HUES64 (cell line): ENCODE data around the gene SELENOS. TPM values are rescaled to one million over a fixed set of nuclear protein-coding genes. Genes with fewer than 3 reads are reported as not detected.

Source experiments
- H3K27ac ChIP-seq: 2 replicates; pipeline ENCODE4 v1.7.0; 2013; ENCODE audit warnings: low read depth, low read length, inconsistent platforms
- H3K27me3 ChIP-seq: 2 replicates; pipeline ENCODE4 v1.6.1; 2013; ENCODE audit warnings: mild to moderate bottlenecking, low read length; ENCODE audit not compliant: insufficient read depth
- H3K36me3 ChIP-seq: 2 replicates; pipeline ENCODE4 v1.6.1; 2013; ENCODE audit warnings: mild to moderate bottlenecking, low read length; ENCODE audit not compliant: insufficient read depth
- H3K4me1 ChIP-seq: 2 replicates; pipeline ENCODE4 v1.6.1; 2013; ENCODE audit warnings: mild to moderate bottlenecking, low read length, moderate library complexity; ENCODE audit not compliant: insufficient read depth
- H3K4me3 ChIP-seq: 2 replicates; pipeline ENCODE4 v1.5.1; 2013; ENCODE audit warnings: mild to moderate bottlenecking, low read length, moderate library complexity
- H3K9ac ChIP-seq: 2 replicates; pipeline ENCODE4 v1.6.1; 2013; ENCODE audit warnings: mild to moderate bottlenecking, low read depth, low read length
- H3K9me3 ChIP-seq: 2 replicates; pipeline ENCODE4 v1.6.1; 2013; ENCODE audit warnings: low read depth, low read length; ENCODE audit not compliant: insufficient read depth
- WGBS: fragments of 150-250, 120-280 bp; methylation state at CpG from one replicate; pipeline ENCODE4 v1.1.7; 2013; ENCODE audit warnings: missing lambda C conversion rate; 5-methylcytosine and 5-hydroxymethylcytosine counted together
- polyA plus RNA-seq, 2 experiments: library from polyadenylated mRNA; stranded (reverse); fragments of 50-300 nt; gene quantifications; one replicate each; pipeline ENCODE4 v1.2.3, GENCODE V29; 2013

The SELENOS gene, protein sequence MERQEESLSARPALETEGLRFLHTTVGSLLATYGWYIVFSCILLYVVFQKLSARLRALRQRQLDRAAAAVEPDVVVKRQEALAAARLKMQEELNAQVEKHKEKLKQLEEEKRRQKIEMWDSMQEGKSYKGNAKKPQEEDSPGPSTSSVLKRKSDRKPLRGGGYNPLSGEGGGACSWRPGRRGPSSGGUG
- polyA plus RNA-seq (2013, experiment 1 of 2) = 43.4 TPM
- 38.7 TPM for polyA plus RNA-seq (2013, experiment 2 of 2)

DNA sequence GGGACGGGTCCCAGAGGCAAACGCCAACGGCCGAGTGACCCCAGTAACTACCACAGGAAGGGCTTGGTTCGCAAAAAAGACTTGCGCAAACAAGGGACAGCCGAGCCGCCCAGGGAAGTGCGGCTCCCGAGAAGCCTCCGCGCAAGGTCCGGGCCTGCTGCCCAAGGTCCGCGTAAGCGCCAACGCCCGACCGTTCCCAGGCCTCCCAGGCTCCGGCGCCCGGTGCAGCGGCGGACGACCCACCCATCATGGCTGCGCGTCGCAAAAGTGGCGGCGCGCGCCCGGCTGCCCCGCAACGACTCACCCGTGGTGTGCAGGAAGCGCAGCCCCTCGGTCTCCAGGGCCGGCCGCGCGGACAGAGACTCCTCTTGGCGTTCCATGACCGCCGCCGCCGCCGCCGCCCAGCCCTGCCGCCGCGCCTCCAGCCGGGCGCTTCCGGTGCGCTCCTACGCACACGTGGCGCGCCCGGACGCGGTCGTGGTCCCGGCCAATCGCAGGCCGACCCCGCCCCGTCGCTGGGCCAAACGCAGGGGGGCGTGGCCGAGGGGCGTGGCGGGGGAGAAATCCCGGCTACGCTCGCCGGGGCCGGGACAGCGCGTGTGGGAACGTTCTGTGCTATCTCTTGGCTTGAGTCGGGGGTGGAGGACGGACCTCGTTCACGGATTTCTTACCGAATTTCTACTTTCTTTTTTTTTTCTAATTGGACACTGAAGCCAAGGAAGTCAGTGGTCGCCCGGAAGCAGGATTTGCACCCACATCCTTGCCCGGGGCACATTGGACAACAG is at the start of gene SELENOS:
TSS of gene SELENOS (minus strand) at position 448 of the 785 bp plus-strand sequence. CDS start at position 380, 68 bp downstream.
- under 1% methylated on average over 91 of the region's 91 CpGs for WGBS

DNA sequence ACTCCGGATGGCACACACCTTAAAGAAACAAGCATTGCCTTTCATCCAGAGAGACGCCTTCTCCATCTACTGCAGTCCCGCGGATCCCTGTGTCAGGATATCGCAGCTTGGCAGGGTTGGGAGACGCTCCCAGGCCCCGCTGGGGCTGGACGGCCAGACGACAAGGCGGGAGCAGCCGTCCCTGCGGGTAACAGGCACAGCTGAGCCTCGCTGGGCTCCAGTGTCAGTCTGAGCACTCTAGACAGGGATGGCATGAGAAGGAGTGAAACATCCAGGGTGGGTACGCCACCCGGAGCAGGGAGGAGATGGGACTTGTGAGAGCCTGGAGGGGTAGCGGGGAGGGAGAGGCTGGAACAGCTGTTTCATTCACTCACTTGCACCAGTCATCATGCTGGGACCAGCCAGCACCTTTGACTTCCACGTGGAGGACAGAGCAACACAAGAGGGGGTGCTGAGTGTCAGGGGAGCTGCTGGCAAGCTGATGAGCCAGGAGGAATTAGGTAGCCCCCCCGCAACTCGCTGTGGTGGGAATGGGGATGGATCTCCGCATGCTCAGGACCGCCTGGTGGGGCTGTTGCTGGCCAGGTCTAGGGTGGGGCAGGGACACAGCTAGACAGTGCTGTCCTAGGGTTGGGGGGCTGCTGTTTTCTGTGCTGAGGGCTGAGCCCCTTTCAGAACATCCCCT is 49.3 kb upstream of the SELENOS start:
- H3K27ac ChIP-seq = no peak overlapping the region
- H3K4me1 ChIP-seq = no peaks in the 10 kb centered on the region
- H3K4me3 ChIP-seq = no peak overlapping the region
- no peaks in the 10 kb centered on the region; the same call in 1 of the 2 replicates for H3K27me3 ChIP-seq
- no peak overlapping the region for H3K9ac ChIP-seq
- 87% methylated on average over 21 of the region's 21 CpGs for WGBS
- no peaks in the 10 kb centered on the region for H3K36me3 ChIP-seq
- H3K9me3 ChIP-seq = no peaks in the 10 kb centered on the region

More for the DNA sequence above, at the start of gene SELENOS:
- peak within 1 kb of the TSS; percentile 80 for H3K27ac ChIP-seq
- H3K4me1 ChIP-seq = 0 out of 2 replicates have a peak, but pooled peaks cover 2% of the 10 kb centered on the region
- H3K9ac ChIP-seq = peak within 1 kb of the TSS; percentile 79
- H3K4me3 ChIP-seq = peak within 1 kb of the TSS; percentile 90
- H3K36me3 ChIP-seq = peaks cover 66% of the 10 kb centered on the region
- no peaks in the 10 kb centered on the region for H3K27me3 ChIP-seq
- no peaks in the 10 kb centered on the region for H3K9me3 ChIP-seq

DNA sequence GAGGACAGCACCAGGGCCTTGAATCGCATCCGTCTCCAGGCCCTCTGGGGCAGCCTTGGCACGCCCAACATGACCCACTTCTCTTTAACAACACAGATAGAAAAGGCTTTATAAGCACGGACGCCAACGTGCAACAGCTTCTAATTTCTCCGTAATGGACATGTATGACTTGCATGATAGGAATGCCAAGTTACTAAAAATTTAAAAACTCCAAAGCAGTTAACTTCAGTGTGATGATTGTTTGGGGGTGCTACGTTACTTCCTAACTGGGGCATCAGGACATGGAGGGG is 48.7 kb upstream of the SELENOS start:
- WGBS = 95% methylated on average over 8 of the region's 8 CpGs
- Histone ChIP-seq H3K27ac (no peak overlapping the region), H3K9ac (no peak overlapping the region)

DNA sequence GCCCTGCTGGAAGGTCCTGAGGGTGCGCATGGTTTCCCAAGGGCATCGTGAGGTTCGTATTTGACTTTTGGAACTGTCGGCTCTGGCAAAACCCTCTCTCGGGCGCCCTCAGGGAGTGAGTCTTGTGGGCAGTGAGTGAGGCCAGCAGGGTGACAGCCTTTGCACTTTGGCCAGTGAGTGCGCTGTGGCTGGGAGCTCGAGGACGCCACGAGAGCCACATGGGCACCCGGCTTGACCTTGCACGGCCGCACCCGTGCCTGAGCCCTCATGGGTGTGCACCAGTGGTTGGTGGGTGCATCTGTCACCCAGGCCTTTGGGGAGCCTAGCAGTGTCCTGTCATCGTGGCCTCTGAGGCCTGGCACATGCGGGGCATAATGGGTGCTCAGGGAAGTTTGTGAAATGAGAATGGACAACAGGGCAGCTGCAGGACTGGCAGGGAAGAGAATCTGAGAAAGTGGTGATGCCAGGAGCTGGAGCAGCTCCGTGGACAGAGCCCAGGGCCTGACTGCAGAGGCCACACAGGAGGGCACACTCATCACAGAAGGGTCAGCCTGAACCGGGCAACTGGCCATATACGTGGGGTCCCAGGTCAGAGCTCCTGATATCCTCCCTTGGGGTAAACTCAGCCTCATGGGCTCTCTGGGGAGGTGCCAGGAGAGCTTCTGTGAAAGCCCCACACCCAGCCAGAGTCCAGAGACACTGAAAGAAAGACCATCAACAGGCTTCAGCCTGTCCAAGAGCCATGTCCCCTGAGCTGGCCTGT is 48.2 kb upstream of the SELENOS start:
- no peaks in the 10 kb centered on the region for H3K4me1 ChIP-seq
- 93% methylated on average over 19 of the region's 19 CpGs for WGBS
- H3K27ac ChIP-seq = no peak overlapping the region
- no peak overlapping the region for H3K9ac ChIP-seq
- H3K4me3 ChIP-seq = no peak overlapping the region
- no peaks in the 10 kb centered on the region; the same call in 1 of the 2 replicates for H3K27me3 ChIP-seq
- no peaks in the 10 kb centered on the region for H3K9me3 ChIP-seq
- no peaks in the 10 kb centered on the region for H3K36me3 ChIP-seq

More for the DNA sequence above, 48.7 kb upstream of the SELENOS start:
- Histone ChIP-seq H3K4me3 (no peak overlapping the region), H3K36me3 (no peaks in the 10 kb centered on the region), H3K4me1 (no peaks in the 10 kb centered on the region), H3K27me3 (no peaks in the 10 kb centered on the region; the same call in 1 of the 2 replicates), H3K9me3 (no peaks in the 10 kb centered on the region)

DNA sequence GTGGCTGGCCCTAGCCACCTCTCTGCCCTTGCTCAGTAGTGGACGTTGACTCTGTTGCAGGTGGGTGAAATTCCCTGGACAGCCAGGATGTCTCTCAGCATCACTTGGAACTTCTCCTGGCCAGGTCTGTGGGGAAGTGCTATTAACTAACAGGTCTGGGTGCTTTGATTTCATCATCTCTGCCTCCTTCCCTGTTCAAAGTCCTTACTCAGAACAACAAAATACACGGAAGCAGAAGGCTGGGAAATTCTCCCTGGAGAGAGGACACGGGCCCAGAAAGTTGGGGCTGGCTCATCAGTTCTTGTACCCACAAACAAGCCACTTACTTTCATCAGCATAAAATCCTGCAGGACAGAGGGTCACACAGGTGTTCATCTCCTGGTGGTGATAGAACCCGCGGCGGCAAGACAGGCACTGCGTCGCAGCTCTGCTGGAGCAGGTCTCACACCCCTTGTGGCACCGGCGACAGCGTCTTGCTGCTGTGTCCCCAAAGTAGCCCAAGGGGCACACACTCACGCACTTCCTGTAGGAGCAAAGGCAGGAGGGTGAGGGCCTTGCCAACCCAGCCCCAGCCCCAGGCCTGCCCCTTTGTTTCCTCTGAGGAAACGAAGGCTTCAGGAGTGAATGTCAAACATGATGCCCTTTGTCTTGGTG is 47.4 kb upstream of the SELENOS start:
- Histone ChIP-seq H3K36me3 (no peaks in the 10 kb centered on the region), H3K27me3 (no peaks in the 10 kb centered on the region)

DNA sequence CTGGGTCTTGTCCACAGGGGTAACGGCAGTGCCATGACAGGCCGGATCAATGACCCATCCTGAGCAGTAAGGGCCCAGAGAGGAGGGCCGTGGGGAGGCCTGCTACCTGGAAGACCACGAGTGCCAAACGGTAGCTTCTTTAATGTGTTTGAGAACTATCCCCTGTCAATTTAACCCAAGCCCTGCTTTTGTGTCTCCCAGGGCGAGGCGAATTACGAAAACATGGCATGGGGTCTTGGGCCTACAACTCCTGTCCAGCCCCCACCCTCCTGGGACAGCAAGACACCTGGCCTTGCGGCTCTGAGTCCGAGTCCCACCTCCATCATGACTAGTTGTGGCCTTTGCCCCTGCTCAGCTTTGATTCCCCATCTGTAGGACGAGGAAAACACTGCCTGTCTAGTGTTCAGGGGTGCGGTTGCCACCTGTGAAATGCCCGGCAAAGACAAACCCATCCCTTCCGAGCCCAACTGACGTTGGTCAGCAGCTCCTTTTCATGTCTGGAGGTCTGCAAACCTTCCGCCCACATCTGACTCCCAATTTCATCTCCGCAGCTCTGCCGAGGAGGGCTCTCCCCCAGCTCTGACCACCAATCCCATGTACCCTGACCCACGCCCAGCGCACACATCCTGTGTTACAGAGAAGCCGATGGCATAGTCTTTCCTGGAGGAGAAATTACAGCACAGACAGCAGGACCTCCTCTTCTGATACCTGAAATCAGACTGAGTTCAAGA is 46.7 kb upstream of the SELENOS start:
- no peaks in the 10 kb centered on the region for H3K9me3 ChIP-seq
- H3K9ac ChIP-seq = no peak overlapping the region
- H3K27ac ChIP-seq = no peak overlapping the region
- H3K27me3 ChIP-seq = no peaks in the 10 kb centered on the region
- H3K36me3 ChIP-seq = no peaks in the 10 kb centered on the region
- H3K4me1 ChIP-seq = no peaks in the 10 kb centered on the region
- no peak overlapping the region for H3K4me3 ChIP-seq
- 93% methylated on average over 21 of the region's 21 CpGs for WGBS

More for the DNA sequence above, 47.4 kb upstream of the SELENOS start:
- H3K4me3 ChIP-seq = no peak overlapping the region
- H3K4me1 ChIP-seq = no peaks in the 10 kb centered on the region
- WGBS = 94% methylated on average over 13 of the region's 13 CpGs
- H3K27ac ChIP-seq = no peak overlapping the region
- no peaks in the 10 kb centered on the region for H3K9me3 ChIP-seq
- H3K9ac ChIP-seq = no peak overlapping the region

DNA sequence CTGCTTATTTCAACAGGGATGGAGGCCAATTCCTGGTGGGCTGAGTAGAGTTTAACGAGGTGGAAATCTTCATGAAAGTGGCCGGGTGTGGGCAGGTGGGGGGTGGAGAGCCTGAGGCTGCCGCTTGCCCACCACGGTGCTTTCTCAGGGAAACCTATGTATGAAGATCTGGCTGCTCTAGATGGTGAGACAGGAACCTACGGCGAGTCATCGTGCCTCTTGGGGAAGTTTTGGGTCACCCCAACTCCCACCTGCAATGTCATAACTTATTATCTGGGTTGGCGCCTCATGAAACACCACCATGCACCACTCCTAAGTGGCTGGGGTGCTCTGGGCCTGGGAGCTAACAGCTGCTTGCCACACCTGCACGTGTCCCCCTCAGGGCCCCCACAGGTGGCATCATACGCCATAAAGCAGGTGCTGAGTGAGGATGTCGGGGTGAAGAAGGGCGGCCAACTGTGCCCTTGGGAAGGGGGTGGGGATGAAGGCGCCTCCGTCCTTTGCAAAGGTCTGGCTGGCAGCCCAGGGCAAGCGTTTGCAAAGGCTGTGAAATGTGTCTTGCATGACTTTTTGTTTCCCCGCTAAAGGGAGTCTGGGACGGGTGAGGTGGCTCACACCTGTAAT is 45.7 kb upstream of the SELENOS start:
- Histone ChIP-seq H3K4me1 (no peaks in the 10 kb centered on the region), H3K36me3 (no peaks in the 10 kb centered on the region), H3K27me3 (no peaks in the 10 kb centered on the region), H3K9ac (no peak overlapping the region), H3K27ac (no peak overlapping the region), H3K9me3 (no peaks in the 10 kb centered on the region), H3K4me3 (no peak overlapping the region)
- WGBS = 96% methylated on average over 17 of the region's 17 CpGs

DNA sequence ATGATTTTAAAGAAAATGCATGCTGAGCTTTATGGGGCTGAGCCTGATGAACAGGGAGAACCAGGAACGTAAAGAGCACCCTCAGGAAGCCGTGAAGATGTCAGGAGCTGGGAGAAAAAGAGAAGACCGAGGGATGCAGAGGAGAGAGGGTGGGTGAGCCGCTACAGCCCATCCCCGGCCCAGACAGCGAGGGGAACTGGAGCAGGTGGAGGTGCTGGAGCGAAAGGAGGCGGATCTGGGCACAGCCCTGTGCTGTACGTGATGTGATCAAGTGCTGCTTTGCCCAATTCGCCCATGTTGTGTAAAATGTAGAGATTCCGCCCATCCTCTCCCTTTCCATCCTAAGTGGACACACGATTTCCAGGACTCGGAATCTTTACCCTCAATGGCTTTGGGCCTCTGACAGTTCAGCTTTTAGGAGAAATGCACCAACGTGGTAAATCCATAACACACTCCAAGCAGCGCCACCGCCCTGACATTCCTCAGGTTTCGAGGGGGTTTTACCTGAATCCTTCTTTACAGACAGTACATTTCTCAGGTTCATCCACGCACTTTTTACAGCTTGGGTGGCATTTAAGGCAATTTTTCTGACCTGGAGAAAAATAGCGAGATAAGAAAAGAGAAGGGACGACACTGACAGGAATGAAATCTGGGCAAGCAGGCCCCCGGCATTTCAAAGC is 44.9 kb upstream of the SELENOS start:
- Histone ChIP-seq H3K4me1 (no peaks in the 10 kb centered on the region), H3K36me3 (no peaks in the 10 kb centered on the region), H3K4me3 (no peak overlapping the region), H3K9ac (no peak overlapping the region), H3K9me3 (no peaks in the 10 kb centered on the region), H3K27me3 (no peaks in the 10 kb centered on the region), H3K27ac (no peak overlapping the region)
- WGBS = 92% methylated on average over 20 of the region's 21 CpGs

DNA sequence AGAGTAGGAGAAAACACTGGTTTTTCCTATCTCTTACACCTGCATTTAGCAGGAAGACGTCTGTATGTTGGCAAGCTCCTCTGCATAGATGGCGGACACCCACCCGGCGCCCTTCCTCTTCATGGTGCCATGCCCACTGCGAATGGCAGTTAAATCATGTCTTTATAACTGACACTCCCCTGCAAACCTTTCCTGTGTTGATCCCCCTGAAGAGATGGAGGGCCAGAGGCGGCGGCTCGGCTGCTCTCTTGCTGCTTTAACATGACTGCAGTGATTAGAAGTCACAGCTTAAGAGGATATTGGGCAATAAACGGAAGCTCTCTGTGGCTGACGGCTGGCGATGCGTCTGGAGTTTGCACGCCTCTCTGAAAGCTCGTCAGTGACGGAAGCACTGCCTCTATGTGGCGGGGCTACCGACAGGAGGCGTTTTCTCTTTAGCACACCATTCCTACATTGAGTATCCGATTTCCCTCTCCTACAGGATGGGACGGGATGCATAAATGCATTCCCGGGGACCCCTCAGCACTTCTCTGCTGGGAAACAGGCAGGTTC is 43.3 kb upstream of the SELENOS start:
- WGBS = 91% methylated on average over 21 of the region's 21 CpGs
- Histone ChIP-seq H3K4me3 (no peak overlapping the region), H3K9me3 (no peaks in the 10 kb centered on the region), H3K9ac (no peak overlapping the region), H3K36me3 (no peaks in the 10 kb centered on the region), H3K27me3 (no peaks in the 10 kb centered on the region), H3K27ac (no peak overlapping the region), H3K4me1 (no peaks in the 10 kb centered on the region)
